ENCODE data around the gene SBK1. TPM values are rescaled to one million over a fixed set of nuclear protein-coding genes. Genes with fewer than 3 reads are reported as not detected.

The SBK1 gene
- total RNA-seq, 1 experiment from 2014 or later: 18.4 TPM

- no peaks in the 10 kb centered on the region for H3K79me2 ChIP-seq (ENCODE audit: low read depth)
- H3K4me1 ChIP-seq (replicated peaks; ENCODE audit: insufficient read depth): no peaks in the 10 kb centered on the region
- no peaks in the 10 kb centered on the region for H4K20me1 ChIP-seq (ENCODE audit: insufficient read depth)
- CTCF ChIA-PET: no interaction called here
- H3K4me3 ChIP-seq: no peak overlapping the region
- POLR2A ChIA-PET (ENCODE audit: unreplicated experiment): interaction anchor here (0.5 kb wide), 1 partner anchor 639 kb away, joined by 3 read pairs; no protein-coding TSS in a partner anchor
- TF ChIP-seq EZH2 (IDR thresholded peaks at IDR 0.05; ENCODE audit: low read depth): no peak
- no peak for TF ChIP-seq CTCF (conservative IDR thresholded peaks at IDR 0.05)
- no peaks in the 10 kb centered on the region for H3K9me3 ChIP-seq (ENCODE audit: insufficient read depth, low read depth)
- H3K27ac ChIP-seq: no peak overlapping the region
- no peaks in the 10 kb centered on the region for H3K27me3 ChIP-seq (ENCODE audit: insufficient read depth, low read depth)
- intact Hi-C loops (cut with micrococcal nuclease; ENCODE audit: unreplicated experiment): no loop called here
- no peak overlapping the region for H2AFZ ChIP-seq
- BruUV-seq (replicated peaks): no TSS peak
- H3K9me2 ChIP-seq (ENCODE audit: insufficient read depth): no peaks in the 10 kb centered on the region
- DNase-seq: no peak
- no peaks in the 10 kb centered on the region for H3F3A ChIP-seq (ENCODE audit: insufficient read depth, low read depth)
- no peak overlapping the region for H3K4me2 ChIP-seq
- no peaks in the 10 kb centered on the region for H3K36me3 ChIP-seq (ENCODE audit: low read depth)
Observed at GRCh38 chr16:28283798-28284577, 8.3 kb upstream of the SBK1 start.

DNA sequence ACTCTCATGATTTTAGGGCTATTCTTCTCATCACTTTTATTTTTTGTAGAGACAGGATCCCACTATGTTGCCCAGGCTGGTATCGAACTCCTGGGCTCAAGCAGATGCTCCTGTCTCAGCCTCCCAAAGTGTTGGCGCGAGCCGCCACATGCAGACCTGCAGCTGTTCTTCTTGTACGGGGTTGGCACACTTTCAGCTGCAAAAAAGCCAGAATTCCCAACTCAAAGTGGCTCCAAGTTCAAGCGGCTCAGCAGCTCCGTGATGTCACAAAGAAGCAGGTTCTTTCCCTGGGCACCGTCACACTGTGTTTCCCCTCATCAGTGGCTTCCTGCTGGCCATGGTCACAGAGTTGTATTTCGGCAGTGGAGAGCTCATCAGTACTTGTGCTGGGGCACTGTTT lies 6.7 kb upstream of the SBK1 start:
- TF ChIP-seq CTCF (conservative IDR thresholded peaks at IDR 0.05) (no peak), EZH2 (IDR thresholded peaks at IDR 0.05; ENCODE audit: low read depth) (no peak)
- H3K4me1 ChIP-seq (replicated peaks; ENCODE audit: insufficient read depth): no peaks in the 10 kb centered on the region
- POLR2A ChIA-PET (ENCODE audit: unreplicated experiment): no interaction called here
- no peaks in the 10 kb centered on the region for H3K27me3 ChIP-seq (ENCODE audit: insufficient read depth, low read depth)
- DNase-seq: no peak
- H3K9me3 ChIP-seq (ENCODE audit: insufficient read depth, low read depth): no peaks in the 10 kb centered on the region
- H3F3A ChIP-seq (ENCODE audit: insufficient read depth, low read depth): no peaks in the 10 kb centered on the region
- H3K4me3 ChIP-seq: no peak overlapping the region
- no peaks in the 10 kb centered on the region for H4K20me1 ChIP-seq (ENCODE audit: insufficient read depth)
- H3K36me3 ChIP-seq (ENCODE audit: low read depth): no peaks in the 10 kb centered on the region
- no peak overlapping the region for H3K4me2 ChIP-seq
- H3K27ac ChIP-seq: no peak overlapping the region
- intact Hi-C loops (cut with micrococcal nuclease; ENCODE audit: unreplicated experiment): no loop called here
- no peaks in the 10 kb centered on the region for H3K9me2 ChIP-seq (ENCODE audit: insufficient read depth)
- H2AFZ ChIP-seq: no peak overlapping the region
- CTCF ChIA-PET: no interaction called here
- no TSS peak for BruUV-seq (replicated peaks)
- H3K79me2 ChIP-seq (ENCODE audit: low read depth): no peaks in the 10 kb centered on the region

DNA sequence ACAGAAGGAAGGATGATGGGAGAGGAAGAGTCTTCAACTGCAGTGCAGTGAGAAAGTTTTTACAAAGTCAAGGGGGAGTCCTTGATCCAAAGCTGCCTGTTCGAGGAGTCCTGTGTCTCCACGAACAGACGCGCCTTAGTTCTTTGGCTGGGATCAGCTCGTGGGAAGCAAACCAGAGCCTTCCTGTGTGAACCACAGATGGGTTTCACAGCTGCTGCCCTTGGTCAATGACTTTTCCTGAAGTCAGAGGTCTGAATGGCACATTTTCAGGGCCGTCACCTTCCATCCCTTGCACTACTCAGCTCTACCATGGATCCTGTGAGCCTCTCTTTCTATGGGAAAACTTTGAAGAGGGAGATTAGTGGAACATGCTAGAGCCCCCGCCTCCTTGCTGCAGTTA lies 4.2 kb upstream of the SBK1 start:
- H4K20me1 ChIP-seq (ENCODE audit: insufficient read depth): no peaks in the 10 kb centered on the region
- no peaks in the 10 kb centered on the region for H3K9me3 ChIP-seq (ENCODE audit: insufficient read depth, low read depth)
- no peak overlapping the region for H3K4me3 ChIP-seq
- H3K9me2 ChIP-seq (ENCODE audit: insufficient read depth): no peaks in the 10 kb centered on the region
- intact Hi-C loops (cut with micrococcal nuclease; ENCODE audit: unreplicated experiment): no loop called here
- POLR2A ChIA-PET (ENCODE audit: unreplicated experiment): no interaction called here
- 0 out of 2 replicates have a peak, but pooled peaks cover 6% of the 10 kb centered on the region for H3K4me1 ChIP-seq (replicated peaks; ENCODE audit: insufficient read depth)
- CTCF ChIA-PET: no interaction called here
- no peak for TF ChIP-seq CTCF (conservative IDR thresholded peaks at IDR 0.05)
- no peak for TF ChIP-seq EZH2 (IDR thresholded peaks at IDR 0.05; ENCODE audit: low read depth)
- H3K4me2 ChIP-seq: no peak overlapping the region
- no TSS peak for BruUV-seq (replicated peaks)
- H3K36me3 ChIP-seq (ENCODE audit: low read depth): no peaks in the 10 kb centered on the region
- H2AFZ ChIP-seq: no peak overlapping the region
- H3K27me3 ChIP-seq (ENCODE audit: insufficient read depth, low read depth): peaks cover 5% of the 10 kb centered on the region; the same call in 1 of the 2 replicates
- H3K79me2 ChIP-seq (ENCODE audit: low read depth): no peaks in the 10 kb centered on the region
- H3F3A ChIP-seq (ENCODE audit: insufficient read depth, low read depth): peaks cover 9% of the 10 kb centered on the region; the same call in 1 of the 2 replicates
- H3K27ac ChIP-seq: no peak overlapping the region
- no peak for DNase-seq
